Tibial nerve (tissue), 4 donors: ENCODE measurements around the gene SLC66A1.

Experiments used
- EP300 ChIP-seq, 2 donors: sonication (generic); formaldehyde crosslinking; IDR thresholded peaks; one replicate each; pipeline ENCODE4 v1.6.1; 2017; ENCODE audit warnings: antibody characterized with exemption in 2 of 2, mild to moderate bottlenecking in 1 of 2
- POLR2A ChIP-seq, 2 donors: fragments of 450-650 bp; IDR thresholded peaks; one replicate each; pipeline ENCODE4 v1.6.1; 2017; ENCODE audit warnings: antibody characterized with exemption in 2 of 2, mild to moderate bottlenecking in 2 of 2, moderate library complexity in 2 of 2
- TF ChIP-seq, protein P1 (sequence below), 5 experiments: fragments of 200-600 bp in 3 of 5; fragments of 450-650 bp in 2 of 5; sonication (generic) in 3 of 5; IDR thresholded peaks; one replicate each; pipeline ENCODE4 v1.5.1; 2016 to 2019; ENCODE audit warnings: antibody characterized with exemption in 5 of 5, mild to moderate bottlenecking in 3 of 5, moderate library complexity in 2 of 5

DNA sequence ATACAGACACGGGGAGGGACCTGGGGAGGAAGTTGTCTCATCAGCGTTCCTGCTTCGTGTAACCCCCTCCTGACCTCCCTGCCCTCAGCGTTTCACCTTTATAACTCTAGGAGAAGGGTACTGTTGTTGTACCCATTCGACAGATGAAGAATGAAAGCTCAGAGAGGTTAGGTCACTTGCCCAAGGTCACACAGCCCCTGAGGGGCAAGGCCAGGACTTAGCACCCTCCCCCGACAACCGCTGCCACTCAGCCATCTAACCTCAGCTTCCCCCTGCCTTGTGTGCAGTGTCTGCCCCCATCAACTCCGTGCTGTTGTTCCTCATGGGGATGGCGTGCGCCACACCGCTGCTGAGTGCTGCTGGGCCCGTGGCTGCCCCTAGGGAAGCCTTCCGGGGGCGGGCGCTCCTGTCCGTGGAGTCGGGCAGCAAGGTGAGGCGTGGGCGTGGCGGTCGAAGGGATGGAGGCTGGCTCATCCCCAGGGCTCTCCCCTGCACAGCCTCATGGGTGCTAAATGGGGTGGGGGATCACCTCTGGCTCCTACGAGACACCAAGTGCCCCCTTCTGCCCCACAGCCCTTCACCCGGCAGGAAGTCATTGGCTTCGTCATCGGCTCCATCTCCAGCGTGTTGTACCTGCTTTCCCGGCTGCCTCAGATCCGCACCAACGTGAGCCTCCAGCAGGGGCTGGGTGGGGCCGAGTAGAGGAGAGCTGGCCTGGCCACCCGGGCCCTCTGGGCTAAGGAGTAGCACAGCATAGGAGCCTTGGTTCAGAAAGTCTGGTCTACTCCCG is 14.0 kb downstream of the SLC66A1 start:
- no peak for TF ChIP-seq POLR2A (IDR thresholded peaks at IDR 0.05)
- TF ChIP-seq, protein P1, sequence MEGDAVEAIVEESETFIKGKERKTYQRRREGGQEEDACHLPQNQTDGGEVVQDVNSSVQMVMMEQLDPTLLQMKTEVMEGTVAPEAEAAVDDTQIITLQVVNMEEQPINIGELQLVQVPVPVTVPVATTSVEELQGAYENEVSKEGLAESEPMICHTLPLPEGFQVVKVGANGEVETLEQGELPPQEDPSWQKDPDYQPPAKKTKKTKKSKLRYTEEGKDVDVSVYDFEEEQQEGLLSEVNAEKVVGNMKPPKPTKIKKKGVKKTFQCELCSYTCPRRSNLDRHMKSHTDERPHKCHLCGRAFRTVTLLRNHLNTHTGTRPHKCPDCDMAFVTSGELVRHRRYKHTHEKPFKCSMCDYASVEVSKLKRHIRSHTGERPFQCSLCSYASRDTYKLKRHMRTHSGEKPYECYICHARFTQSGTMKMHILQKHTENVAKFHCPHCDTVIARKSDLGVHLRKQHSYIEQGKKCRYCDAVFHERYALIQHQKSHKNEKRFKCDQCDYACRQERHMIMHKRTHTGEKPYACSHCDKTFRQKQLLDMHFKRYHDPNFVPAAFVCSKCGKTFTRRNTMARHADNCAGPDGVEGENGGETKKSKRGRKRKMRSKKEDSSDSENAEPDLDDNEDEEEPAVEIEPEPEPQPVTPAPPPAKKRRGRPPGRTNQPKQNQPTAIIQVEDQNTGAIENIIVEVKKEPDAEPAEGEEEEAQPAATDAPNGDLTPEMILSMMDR (IDR thresholded peaks at IDR 0.05), result no peak
- no peak for TF ChIP-seq EP300 (IDR thresholded peaks at IDR 0.05)
